ENCODE measurements around the gene PRB3.
A peak's percentile ranks its signal among the peaks of the same experiment; 100 is the strongest.

The PRB3 gene

DNA sequence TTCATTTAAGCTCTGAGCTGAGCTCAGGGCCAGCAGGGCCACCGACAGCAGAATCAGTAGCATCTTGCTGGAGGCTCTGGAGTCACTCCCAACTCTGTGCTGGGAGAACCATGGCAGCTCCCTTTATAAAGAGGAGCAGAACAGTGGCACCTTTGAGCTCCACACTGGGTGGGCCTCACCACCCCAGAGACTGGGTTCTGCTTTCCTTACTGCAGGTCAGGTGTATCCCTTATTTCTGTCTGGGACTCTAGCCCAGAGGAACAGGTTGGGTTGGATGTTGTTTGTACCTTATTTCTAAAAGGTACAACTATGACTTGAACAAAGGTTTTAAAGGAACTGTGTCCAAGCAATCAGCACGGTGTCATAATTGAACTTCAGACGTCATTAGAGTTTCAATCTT, at the start of gene PRB3:
TSS of gene PRB3 (minus strand) at position 101 of the 400 bp plus-strand sequence. CDS start at position 63, 38 bp downstream.
- no peak for DNase-seq

GRCh38 chr12:11310336-11310735, 40.8 kb upstream of the PRB3 start, which contains the start of gene PRB4:
PRB4 (minus strand) TSS chr12:11310436; CDS start chr12:11310398, 38 bp downstream.
- no peak for DNase-seq

- no peak for DNase-seq
Observed at GRCh38 chr12:11307143-11307542, 37.6 kb upstream of the PRB3 start.

- no peak for DNase-seq
Observed at GRCh38 chr12:11273449-11273848, 3.9 kb upstream of the PRB3 start.

DNA sequence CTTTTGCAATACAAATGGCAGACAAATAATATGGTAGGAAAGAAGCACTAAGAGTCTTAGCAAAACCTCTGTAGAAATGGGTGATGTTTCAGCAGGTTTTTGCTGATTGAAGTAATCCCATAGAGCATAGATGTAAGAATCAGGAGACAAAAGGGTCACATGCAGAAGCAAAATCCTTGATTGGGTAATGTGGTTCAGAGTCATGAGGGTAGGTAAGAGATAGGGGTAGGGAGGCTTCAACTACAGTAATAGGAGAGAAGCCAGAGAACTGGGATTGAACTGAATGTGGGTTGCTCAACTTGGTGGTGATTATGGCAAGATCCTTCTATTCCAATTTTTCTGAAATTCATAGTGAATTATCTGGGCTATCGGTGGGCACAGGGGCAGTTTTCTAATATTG, 5.0 kb downstream of the PRB3 start:
- DNase-seq: no peak

DNA sequence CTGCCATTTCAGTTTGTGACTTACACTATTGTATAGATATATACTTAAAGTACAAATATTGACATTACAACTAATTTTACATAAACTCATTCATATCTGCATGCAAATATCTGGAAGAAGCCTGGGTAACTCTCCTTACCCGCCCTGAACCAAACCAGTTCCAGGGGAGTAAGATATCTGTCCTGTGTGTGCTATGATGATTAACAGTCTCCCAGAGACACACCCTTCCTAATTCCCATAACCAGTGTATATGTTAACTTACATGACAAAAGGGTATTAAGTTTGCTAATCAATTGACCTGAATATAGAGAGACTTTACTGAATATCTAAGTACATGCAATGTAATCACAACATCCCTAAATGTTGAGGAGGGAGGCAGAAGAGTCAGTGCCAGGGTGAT, 23.0 kb downstream of the PRB3 start:
- no peak for DNase-seq

DNA sequence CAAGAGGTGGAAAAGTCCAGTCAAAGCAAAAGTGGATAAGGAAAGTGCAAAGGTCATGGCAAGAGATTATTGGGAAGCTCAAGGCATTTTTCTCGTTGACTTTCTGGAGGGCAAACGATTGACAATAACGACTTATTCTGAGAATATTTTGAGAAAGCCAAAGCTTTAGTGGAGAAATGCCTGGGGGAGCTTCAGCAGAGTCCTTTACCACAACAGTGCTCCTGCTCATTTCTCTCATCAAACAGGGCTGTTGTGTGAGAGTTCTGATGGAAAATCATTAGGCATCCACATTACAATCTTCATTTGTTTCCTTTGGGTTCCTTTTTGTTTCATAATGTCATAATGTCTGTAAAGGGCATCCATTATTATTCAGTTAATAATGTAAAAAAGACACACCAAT, 26.9 kb downstream of the PRB3 start:
- no peak for DNase-seq

DNA sequence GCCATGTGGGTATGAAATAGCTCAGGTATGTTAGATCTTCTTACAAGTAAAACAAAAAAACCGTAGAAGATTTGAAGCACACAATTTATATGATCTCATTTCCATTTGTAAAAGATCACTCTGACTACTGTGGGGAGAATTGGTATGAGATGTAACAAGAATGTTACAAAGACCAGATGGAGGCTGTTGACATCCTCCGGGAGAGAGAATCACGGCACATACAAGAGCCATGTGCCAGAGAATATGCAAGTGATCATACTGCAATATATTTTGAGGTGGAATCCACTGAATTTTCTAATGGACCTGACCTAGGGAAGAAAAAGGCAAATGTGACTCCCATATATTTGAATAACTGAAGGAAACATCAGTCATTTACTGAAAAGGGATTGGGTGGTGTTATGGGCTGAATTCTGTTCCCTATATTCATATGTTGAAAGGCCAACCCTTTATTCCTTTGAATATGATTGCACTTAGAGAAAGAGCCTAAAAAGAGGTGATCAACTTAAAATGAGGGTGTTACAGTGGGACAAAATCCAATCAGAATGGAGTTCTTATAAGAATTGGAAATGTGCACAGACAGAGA, 29.1 kb downstream of the PRB3 start:
- DNase-seq: no peak

GRCh38 chr12:11238275-11238674, 31.2 kb downstream of the PRB3 start:
- DNase-seq: no peak

- no peak for DNase-seq
Observed at GRCh38 chr12:11233532-11233931, 36.0 kb downstream of the PRB3 start.

GRCh38 chr12:11228296-11228879, 41.1 kb downstream of the PRB3 start:
- DNase-seq: peak in 1 of 2 experiments; percentile 36

- DNase-seq: no peak
Observed at GRCh38 chr12:11227373-11227772, 42.1 kb downstream of the PRB3 start.

Data from SW 1271 (cell line).